Measurements from ENCODE around the gene SAP30BP. TPM values are rescaled to one million over a fixed set of nuclear protein-coding genes. Genes with fewer than 3 reads are reported as not detected.

The SAP30BP gene
- total and polyA plus RNA-seq, 10 of the 15 experiments (the other 5 are each of a cell fraction or from before 2014, with no cell fraction given), result 57.9 to 166 (median 94.5) TPM

DNA sequence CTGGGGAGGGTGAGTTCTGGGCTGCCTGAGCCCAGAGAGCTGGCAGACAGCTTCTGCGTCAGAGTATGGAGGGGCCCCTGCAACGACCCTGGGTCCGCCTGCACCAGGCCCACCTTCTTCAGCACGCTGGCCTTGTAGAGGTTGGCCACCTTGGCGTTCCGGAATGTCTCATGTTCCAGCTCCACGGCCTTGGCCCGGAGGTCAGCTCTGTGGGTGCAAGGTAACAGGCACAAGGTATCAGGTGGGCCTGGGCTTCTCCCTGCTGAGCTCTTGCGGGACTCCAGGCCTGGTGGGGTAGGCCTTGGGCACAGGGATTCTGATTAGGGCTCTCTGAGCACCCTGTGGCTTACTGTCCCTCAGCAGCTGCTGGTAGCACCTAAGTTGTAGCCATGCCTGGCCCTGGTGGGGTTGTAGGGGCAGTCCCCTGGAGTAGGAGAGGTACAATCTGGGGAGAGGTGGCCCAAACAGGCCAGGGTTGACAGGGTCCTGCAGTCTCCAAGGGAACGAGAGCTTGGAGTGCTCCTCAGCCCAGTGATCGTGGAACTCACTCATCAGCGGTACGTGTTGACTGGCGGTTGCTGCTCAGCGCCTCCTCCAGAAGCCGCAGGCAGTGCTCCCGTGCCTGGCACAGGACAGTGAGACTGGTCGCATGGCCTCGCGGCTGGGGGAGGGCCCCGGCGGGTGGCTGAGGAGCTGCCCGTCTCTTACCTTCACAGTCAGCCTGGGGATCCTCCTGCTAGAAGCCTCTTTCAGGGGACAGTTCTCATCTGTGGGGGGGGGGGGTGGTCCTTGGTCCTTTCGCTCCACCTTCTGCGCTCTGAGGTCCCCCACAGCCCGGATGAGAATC is 36.8 kb upstream of the SAP30BP start (continued):
- TF ChIP-seq, protein P1, sequence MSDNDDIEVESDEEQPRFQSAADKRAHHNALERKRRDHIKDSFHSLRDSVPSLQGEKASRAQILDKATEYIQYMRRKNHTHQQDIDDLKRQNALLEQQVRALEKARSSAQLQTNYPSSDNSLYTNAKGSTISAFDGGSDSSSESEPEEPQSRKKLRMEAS (IDR thresholded peaks at IDR 0.05; ENCODE audit: low read depth, low read length), result no peak
- TF ChIP-seq ZNF217 (IDR thresholded peaks at IDR 0.05) (no peak), SP1 (IDR thresholded peaks at IDR 0.05; ENCODE audit: low read depth, low read length) (no peak), SUPT20H (IDR thresholded peaks at IDR 0.05; ENCODE audit: borderline replicate concordance, control insufficient read depth, low read depth, low read length) (no peak)

DNA sequence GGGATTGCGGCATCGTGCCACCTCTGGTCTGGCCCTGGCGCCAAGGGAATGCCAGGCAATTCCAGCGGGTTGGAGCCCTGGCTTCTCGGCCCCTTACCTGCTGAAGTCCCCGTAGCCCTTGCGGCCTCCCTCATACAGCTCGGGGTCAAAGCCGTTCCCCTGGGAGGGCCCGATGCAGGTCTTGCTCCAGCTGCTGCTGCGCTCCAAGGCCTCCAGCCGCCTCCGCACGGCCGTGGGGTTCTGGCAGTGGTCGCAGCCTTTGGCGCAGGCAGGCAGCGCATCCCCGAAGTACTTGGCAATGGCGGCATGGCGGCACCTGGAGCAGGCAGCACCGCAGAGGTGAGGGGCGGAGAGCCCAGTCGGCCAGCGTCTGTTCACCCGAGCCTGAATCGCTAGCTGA is 35.8 kb upstream of the SAP30BP start:
- Histone ChIP-seq H3K4me1 (ENCODE audit: control insufficient read depth, insufficient read depth, low read length) (peaks cover 8% of the 10 kb centered on the region), H4K20me1 (ENCODE audit: control insufficient read depth, insufficient read depth) (no peaks in the 10 kb centered on the region; the same call in 1 of the 2 replicates), H3K36me3 (ENCODE audit: control insufficient read depth in 2 of 2, insufficient read depth in 2 of 2, low read length in 1 of 2) (peaks cover 0 to 2% of the 10 kb centered on the region in 2 experiments; a peak in 2 of 4 replicates), H3K79me2 (ENCODE audit: control insufficient read depth, insufficient read depth, low read length) (no peaks in the 10 kb centered on the region), H3K4me3 (no peak overlapping the region), H2AFZ (ENCODE audit: control insufficient read depth, low read depth, low read length) (no peak overlapping the region), H3K9me3 (replicated peaks; ENCODE audit: control insufficient read depth, insufficient read depth, low read length) (no peaks in the 10 kb centered on the region), H3K9ac (ENCODE audit: control insufficient read depth, insufficient read depth, low read length) (no peak overlapping the region), H3K27ac (ENCODE audit: control insufficient read depth, insufficient read depth) (no peak overlapping the region), H3K4me2 (ENCODE audit: control insufficient read depth, insufficient read depth) (no peak overlapping the region), H3K27me3 (replicated peaks in 1 of 2; ENCODE audit: control insufficient read depth in 2 of 2, insufficient read depth in 2 of 2, low read length in 1 of 2) (no peaks in the 10 kb centered on the region)
- ChIA-PET RAD21 (ENCODE audit: unreplicated experiment) (interaction anchor here (6.3 kb wide), 1 partner anchor 117 kb away, joined by 148 read pairs; no protein-coding TSS in a partner anchor), CTCF (interaction anchor here (0.6 to 13.0 kb wide), 4 partner anchors 22 to 550 kb away, joined by 3 to 349 read pairs (median 175); a partner anchor contains a TSS), POLR2A (no interaction called here), SMC1A (ENCODE audit: uncharacterized antibody, unreplicated experiment) (interaction anchor here (4.3 kb wide), 1 partner anchor 117 kb away, joined by 44 read pairs; no protein-coding TSS in a partner anchor)
- in situ Hi-C loops (cut with MboI), result loop anchor here (10.0 kb wide), 1 partner anchor 113 kb away; no protein-coding TSS in a partner anchor
- intact Hi-C loops (cut with micrococcal nuclease; ENCODE audit: unreplicated experiment), result no loop called here
- FAIRE-seq (no peak), ATAC-seq (no peak), DNase-seq (ENCODE audit: low read depth, low spot score) (no peak)
- BruUV-seq (replicated peaks), result no TSS peak
- WGBS (ENCODE audit: insufficient coverage, insufficient replicate concordance, low lambda C conversion rate, missing lambda C conversion rate), result 88% methylated on average over 27 of the region's 27 CpGs
- TF ChIP-seq KAT2A (conservative IDR thresholded peaks at IDR 0.05; ENCODE audit: control insufficient read depth, low read depth, low read length) (no peak), TARDBP (IDR thresholded peaks at IDR 0.05; ENCODE audit: borderline replicate concordance) (no peak), IRF4 (IDR thresholded peaks at IDR 0.05; ENCODE audit: low read depth, low read length) (no peak), IKZF1 (conservative IDR thresholded peaks at IDR 0.05) (no peak), ATF3 (IDR thresholded peaks at IDR 0.05; ENCODE audit: borderline replicate concordance, extremely low read depth, low read depth, low read length) (no peak), ESRRA (IDR thresholded peaks at IDR 0.05; ENCODE audit: low read length) (no peak), MYB (IDR thresholded peaks at IDR 0.05; ENCODE audit: borderline replicate concordance, low read depth, low read length) (no peak), SREBF2 (IDR thresholded peaks at IDR 0.05; ENCODE audit: low read length) (no peak), POLR2AphosphoS2 (IDR thresholded peaks at IDR 0.05; ENCODE audit: low read depth, low read length) (no peak), PRDM15 (CRISPR knock-in tag; IDR thresholded peaks at IDR 0.05) (no peak), RCOR1 (conservative IDR thresholded peaks at IDR 0.05; ENCODE audit: low read depth, low read length) (no peak), USF1 (IDR thresholded peaks at IDR 0.05; ENCODE audit: borderline replicate concordance, extremely low read length, insufficient read depth, low read depth, low read length) (no peak)
